AG09309 (cell line): ENCODE data around the gene TTC28.
"Not testable (repeated sequence)": the region's sequence is repeated elsewhere in the genome, so short reads cannot be mapped to it uniquely, and the experiment has no call there.

Source experiments
- DNase-seq: peaks from one replicate; pipeline ENCODE4 v3.0.0-alpha.2; 2010; ENCODE audit warnings: low read depth
- H3K4me3 ChIP-seq: 2 replicates; pipeline ENCODE4 v1.5.1; 2011; ENCODE audit warnings: mild to moderate bottlenecking, low read depth, low read length, moderate library complexity; ENCODE audit not compliant: control insufficient read depth
- CTCF ChIP-seq: IDR thresholded peaks from 2 replicates; pipeline ENCODE4 v1.5.1; 2011; ENCODE audit warnings: mild to moderate bottlenecking, low read depth, low read length, inconsistent platforms; ENCODE audit not compliant: insufficient read depth, control insufficient read depth; ENCODE audit errors: missing control alignments

Gene TTC28

GRCh38 chr22:28702891-28703290 is 23.3 kb upstream of the TTC28 start:
- no peak overlapping the region for H3K4me3 ChIP-seq
- no peak for DNase-seq
- no peak for TF ChIP-seq CTCF

DNA sequence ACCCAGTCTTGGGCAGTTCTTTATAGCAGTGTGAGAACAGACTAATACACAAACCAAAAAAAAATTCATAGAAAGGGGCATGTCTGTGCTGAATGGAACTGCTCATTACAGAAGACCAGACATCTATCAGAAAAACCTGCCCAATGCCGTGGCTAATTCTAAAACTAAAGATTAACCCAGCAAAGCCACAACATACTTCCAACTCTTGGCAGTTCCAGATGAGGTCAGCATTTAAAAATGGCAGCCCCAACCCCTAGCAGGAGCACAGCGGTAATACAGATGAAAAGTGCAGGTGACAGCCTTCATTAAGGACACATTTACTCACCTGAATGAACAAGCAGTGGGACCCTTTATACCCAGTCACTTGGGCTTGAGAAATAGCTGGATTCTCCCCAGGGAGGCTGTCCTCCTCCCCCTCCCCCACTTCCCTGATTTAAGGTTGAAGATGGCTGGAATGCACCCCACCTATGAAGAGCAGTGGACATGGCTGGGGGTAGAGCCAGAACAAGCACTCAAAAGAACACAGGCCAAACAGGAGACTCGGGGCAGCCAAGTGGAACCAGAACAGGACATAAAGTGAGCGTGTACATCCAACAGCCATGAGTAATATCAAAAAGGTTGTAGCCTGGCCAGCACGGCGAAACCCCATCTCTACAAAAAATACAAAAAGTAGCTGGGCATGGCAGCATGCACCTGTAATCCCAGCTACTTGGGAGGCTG is 13.6 kb upstream of the TTC28 start:
- DNase-seq, H3K4me3 ChIP-seq: not testable (repeated sequence)

GRCh38 chr22:28689796-28690195 is 10.2 kb upstream of the TTC28 start:
- H3K4me3 ChIP-seq, DNase-seq: not testable (repeated sequence)

DNA sequence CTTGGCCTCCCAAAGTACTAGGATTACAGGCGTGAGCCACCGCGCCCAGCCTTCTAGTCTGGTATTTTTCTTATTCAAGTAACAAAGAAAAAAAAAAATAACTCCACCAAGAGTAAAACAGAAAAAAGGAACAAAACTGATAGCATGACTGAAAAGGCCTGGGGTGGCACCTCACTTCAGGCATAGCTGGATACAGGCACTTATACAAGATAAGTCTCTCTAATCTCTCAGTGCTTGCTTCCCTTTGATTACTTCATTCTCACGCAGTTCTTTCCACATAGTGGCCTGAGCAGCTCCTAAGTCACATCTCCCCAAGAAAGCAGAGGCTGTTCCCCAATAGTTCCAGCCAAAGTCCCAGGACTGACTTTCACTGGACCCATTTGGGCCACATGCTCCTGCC is 3.3 kb upstream of the TTC28 start:
- not testable (repeated sequence) for H3K4me3 ChIP-seq, DNase-seq

GRCh38 chr22:28680813-28681490 is 1.3 kb upstream of the TTC28 start:
- DNase-seq, H3K4me3 ChIP-seq: not testable (repeated sequence)

- H3K4me3 ChIP-seq: peak overlapping the region; percentile 84
- not testable (repeated sequence) for DNase-seq
Observed at GRCh38 chr22:28678778-28679610, 646 bp downstream of the TTC28 start.

GRCh38 chr22:28678170-28678569 is 1.5 kb downstream of the TTC28 start:
- not testable (repeated sequence) for DNase-seq, H3K4me3 ChIP-seq

DNA sequence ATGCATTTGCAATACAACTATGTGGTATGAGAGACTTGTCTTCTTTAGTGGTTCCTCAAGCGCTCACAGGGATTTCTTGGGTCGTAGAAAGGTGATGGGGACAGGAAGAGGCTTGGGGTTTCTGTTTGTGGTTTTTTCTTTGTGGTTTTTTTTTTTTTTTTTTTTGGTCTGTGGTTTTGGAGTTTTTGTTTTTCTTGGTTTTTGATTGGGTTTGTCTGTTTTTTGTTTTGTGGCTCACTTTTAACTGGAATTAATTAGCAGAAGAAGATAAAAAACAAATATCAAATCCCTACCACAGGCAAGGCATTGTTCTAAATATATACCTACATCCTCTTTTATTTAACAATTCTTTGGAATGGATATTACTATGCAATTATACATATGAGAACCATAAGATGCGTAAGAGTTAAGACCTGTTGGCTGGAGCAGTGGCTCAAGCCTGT is 5.5 kb downstream of the TTC28 start:
- no peak for TF ChIP-seq CTCF
- DNase-seq: no peak
- no peak overlapping the region for H3K4me3 ChIP-seq

GRCh38 chr22:28670756-28671155 is 8.9 kb downstream of the TTC28 start:
- no peak for TF ChIP-seq CTCF
- DNase-seq: no peak
- H3K4me3 ChIP-seq: no peak overlapping the region

- DNase-seq: peak; percentile 62
- TF ChIP-seq CTCF: no peak
Observed at GRCh38 chr22:28670161-28670560, 9.5 kb downstream of the TTC28 start.

More at GRCh38 chr22:28670161-28670560, 9.5 kb downstream of the TTC28 start:
- H3K4me3 ChIP-seq: no peak overlapping the region
